HG03571 (cell line): ENCODE data around the gene HIP1R.

Source experiments
- ATAC-seq: cut with Tn5 transposase; IDR thresholded peaks from one replicate; pipeline ENCODE4 v1.9.1; 2021; ENCODE audit not compliant: unreplicated experiment

Gene HIP1R

DNA sequence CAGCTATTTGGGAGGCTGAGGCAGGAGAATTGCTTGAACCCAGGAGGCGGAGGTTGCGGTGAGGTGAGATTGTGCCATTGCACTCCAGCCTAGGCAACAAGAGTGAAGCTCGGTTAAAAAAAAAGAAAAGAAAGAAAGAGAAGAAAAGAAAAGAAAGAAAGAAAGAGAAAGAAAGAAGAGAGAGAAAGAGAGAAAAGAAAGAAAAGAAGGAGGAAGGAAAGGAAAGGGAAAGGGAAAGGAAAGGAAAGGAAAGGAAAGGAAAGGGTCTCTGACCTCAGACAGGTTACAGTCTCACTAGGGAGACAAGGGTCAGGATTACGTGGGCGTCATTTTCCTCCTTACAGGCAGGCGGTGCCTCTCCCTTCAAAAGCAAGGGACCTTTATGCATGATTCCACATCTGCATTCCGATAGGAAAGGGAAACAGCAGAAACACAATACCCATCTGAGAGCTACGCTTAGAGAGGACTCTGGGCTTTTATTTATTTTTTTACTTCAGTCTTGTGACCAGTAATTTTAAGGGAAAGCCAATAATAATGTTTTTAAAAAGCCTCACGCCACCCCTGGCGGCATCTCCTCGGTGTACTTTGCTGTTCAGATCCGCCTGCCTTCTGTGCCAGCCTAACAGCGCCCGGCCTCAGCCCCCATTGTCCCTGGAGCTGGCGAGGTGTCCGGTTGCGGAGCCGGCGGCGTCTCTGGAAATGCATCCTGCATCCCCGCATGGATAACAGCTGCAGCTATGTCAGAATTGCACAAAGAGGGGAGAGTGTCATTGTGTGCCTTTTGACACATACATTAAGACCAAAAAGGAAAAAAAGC, 945 bp upstream of the HIP1R start:
- no peak for ATAC-seq

- ATAC-seq, result no peak
Measured at GRCh38 chr12:122835750-122836026, 431 bp downstream of the HIP1R start.

DNA sequence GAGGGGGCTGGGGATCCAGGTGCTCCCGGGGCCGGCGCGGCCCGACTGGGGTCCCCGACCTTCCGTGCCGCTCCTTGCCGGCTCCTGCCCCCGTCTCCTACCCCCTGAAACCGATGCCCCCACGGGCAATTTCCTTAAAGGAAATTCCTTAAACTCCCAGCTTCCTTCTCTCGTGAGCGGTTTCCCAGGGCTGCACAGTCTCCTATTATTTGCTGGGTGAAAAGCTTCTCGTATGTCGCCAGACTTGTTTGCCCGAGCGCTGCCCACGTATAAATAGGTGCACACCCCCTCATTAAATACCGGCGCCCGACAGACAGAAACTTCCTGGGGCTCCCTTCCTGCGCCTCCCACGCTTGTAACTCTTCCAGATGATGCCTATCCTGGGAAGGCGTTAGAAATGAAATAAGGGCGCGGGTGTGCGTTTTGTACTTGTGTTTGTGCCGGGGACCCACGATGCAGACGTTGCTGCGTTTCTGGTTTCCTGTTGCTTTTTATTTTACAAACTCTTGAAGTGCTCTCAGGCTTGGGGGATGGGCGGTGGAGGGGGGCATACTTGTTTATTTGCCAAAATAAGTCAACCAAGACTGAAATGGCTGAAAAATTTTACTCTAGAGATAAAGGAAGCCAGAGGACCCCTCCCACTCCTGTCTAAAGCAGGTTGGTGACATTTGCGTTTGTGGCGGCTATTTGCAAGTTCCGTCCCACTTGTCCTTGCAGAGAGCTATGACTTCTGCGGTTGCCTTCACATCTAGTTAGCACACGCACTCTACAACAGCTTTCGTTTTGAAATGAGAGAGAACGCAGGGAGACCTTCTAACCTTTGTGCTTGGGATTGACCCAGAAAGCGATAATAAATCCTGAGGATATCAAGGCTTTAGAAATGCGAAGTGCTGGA, 1.0 kb downstream of the HIP1R start:
- no peak for ATAC-seq

GRCh38 chr12:122837306-122838265, 2.3 kb downstream of the HIP1R start:
- ATAC-seq, result no peak

- no peak for ATAC-seq
Measured at GRCh38 chr12:122838841-122839240, 3.6 kb downstream of the HIP1R start.

DNA sequence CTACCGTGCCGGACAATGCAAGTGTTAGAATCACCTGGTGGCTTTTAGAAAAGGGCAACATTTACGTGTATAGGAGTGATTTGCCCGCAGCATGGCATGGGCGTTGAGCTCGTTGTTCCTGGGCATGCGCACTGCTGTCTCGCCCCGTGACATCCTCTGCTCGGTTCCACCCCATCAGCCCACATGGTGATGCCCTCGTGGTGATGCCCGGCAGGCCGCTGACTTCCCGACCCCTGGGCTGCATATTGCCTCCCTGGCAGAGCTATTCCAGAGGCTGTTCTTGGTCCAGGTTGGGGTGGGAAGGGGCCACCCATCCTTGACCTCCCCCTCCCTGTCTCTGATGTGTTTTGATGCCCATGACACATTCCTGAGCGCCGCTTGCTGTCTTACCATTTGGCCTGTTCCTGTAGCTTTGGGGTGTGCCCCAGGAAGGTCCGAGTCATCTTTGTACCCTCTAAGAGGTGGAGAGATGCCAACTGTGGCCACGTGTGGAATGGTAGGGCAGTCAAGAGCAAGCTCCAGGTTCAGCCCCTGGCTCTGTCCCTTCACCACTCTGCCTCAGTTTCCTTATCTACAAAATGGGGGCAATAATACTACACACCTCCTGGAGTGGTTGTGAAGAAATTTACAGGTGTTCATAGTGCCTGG, 4.8 kb downstream of the HIP1R start:
- no peak for ATAC-seq

DNA sequence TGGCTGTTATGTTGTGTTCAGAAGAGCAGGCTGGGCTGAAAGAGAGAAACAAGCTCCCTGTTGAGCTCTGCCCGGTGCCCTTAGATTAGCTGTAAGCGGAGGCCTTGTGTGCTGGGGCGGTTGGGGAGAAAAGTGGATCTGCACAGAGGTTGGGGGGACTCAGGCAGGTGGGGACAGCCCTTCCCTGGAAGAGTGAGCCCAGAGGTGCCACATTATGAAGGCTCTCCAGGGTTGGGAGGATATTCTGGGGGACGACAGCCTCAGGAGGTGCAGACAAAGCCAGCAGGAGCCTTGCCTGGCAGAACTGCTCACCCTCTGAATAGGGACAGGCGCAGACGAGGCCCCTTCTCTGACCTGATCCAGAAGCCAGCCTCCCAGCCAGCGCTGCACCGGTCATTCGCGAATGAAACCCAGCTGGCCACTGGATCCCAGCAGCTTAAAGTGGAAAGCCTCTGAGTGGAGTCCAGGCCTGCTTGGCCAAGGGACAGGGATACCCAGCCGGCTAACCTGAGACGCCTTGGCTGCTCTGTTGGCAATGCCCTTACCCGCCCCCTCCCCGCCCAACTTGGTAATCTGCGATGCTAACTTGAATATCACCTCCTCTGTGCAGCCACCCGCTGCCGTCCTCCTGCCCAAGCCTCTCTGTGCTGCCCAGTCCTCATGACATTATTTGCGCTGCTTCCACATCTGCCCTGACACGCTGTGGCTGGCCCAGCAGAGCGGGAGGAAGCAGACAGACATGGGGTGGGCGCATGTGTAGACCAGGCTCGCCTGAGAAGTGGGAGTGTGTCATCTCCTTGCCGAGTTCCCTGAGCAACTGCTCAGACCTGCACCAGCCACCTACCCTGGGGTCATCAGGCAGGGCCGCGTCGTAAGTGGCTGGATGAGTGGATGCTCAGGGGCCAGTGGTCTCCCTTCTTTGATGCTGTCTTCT, 5.6 kb downstream of the HIP1R start:
- ATAC-seq, result no peak

DNA sequence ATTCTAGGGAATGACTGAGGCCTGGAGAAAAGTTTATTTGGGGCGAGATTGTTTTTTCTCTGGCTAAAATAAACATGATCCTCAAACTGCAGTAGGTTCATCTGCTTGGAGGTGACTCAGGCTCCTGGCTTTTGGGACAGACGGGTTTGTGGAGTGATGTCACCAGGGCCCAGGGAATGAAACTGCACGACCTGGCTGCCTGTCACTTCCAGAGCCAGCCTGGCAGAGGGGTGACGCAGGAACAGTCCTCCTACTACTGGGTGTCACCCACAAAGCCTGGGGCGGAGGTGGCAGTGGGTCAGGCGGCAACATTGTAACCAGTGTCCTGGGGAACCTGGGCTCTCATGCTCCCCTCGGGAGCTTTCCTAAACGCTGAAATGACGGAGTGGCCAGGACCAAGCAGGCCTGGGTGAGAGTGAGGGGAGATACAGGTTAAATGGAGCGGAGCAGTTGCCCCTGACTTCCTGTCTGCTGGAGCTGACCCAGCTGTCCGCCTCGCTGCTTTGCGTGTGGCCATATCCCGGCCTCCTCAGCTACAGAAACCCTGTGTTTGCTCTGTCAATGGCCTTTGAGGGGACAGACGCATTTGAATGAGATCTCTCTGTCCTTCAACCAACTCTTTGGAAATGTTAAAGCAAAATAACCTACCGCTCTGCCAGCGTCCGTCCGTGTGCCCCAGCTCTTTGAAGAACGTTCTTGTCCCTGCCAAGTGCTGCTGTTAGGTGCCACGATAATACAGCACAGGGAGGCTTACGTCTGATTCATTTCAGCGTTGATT, 6.5 kb downstream of the HIP1R start:
- no peak for ATAC-seq

DNA sequence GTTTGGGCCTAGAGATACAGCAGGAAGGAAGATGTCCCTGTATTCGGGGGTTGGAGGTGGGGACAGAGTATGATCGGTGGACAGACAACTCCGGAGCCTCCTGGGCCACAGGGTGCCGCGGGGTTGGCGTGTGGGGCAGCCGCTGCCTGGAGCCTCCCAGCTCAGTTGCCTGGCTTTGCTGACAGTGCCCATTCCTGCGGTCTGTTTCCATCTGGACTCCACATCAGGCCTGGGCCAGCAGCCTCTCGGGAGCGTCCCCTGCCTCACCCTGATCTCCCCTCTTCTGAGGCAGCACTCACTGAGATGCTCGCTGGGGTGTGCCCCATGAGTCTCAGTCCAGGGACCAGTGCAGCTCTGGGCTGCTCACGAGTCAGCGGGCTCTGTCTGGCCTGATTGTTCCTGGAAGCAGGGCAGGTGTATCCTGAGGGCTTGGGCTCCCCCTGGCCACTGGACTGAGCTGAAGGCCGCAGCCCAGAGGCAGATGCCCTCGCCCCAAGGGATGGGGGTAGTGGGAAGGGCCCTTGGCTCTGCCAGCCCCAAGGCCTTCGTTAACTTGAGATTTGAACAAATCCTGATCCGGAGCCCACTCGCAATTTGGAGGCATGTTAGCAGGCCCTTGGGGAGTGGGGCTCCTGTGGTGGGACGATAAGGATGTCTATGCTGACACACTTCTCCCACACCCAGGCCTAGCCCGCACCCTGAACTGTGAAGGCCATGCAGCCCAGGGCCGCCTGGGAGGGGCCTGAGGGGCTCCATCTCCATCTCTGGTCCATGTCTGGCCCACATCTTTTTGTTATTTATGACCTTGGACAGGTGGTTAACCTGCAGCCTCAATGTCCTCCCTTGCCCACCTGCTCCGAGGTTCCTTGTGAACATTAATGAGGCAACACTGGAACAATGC, 7.5 kb downstream of the HIP1R start:
- ATAC-seq, result no peak

DNA sequence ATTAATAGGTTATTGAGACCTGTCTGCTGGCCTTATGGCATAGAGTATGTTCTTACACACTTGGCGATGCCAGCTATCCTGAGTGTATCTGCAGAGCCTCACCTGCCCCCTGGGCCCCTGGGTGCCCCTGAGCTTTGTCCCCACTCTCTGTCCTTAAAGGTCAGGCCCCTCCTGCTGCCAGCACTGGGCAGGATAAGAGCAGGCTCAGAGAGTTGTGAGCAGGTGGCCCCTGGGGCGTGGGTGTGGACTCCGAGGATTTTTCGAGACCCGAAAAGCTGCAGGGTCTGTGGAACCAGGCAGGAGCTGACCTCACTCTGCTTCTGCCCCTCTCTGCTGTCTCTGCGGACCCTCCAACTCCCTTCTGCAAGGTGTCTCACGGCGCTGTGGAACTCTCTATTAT, 8.2 kb downstream of the HIP1R start:
- ATAC-seq, result no peak

DNA sequence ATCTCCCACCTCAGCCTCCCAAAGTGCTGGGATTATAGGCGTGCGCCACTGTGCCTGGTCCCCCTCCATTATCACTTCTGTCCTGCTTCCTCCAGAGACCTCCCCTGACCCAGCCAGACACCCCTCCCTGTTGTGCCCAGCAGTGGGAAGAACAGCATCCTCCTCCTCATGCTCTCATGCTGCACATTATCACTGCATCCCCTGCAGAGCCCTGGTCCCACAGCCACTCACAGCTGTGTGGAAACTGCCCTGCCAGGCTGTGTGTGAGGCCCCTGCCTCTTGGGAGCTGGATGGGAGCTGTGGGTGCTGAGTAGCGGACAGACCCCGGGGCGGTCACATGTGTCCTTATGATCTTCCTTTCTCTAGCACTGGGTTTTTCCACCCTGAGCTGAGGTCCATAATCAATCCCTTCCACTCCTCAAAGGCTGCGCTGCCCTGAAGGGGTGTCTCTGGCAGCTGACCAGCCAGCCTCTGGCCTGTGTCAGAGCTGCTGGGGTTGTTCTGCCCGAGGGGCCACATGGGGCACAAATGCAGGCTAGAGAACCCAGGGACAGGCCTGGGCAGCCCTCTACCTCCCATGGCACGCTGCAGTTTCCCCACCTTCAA, 9.2 kb downstream of the HIP1R start:
- ATAC-seq, result no peak

DNA sequence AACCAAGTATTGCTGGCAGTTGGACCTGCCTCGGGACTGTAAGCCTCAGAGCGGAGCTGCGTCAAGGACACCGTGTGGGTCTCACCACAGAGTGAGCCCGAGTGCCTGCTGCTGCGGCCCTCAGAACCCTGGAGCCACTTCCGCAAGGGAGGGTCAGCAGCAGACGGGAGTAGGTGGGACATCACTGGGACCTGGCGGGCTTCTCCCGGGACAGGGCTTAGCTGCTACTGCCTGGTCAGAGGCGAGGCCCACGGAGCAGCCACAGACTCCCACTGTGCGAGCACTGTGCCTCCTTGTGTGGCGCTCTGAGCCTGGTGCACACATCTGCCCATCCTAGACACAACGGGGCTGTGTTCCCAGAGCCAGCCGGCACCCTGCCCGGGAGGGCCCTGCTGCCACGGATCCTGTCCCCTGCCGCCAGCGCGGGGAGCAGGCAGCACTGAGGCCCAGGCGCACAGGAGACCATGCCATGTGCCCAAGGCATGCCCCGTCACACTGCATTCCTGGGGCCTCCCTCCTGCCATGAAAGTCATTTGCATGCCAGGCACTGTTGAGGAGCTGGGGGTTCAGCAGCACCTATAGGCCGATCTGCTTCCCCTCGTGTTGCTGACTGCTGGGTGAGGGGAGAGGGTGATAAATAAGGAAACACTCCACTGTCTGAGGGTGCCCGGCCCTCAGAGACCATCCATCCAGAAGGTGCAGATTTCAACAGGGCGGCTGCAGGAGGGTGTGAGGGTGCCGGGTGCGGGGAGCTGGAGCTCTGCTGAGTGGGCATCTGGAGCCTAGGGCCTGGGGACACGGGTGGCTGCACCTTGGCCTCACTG, 10.0 kb downstream of the HIP1R start:
- ATAC-seq, result no peak

- no peak for ATAC-seq
Measured at GRCh38 chr12:122845865-122846621, 10.8 kb downstream of the HIP1R start.

GRCh38 chr12:122846622-122847515, 11.6 kb downstream of the HIP1R start:
- no peak for ATAC-seq

DNA sequence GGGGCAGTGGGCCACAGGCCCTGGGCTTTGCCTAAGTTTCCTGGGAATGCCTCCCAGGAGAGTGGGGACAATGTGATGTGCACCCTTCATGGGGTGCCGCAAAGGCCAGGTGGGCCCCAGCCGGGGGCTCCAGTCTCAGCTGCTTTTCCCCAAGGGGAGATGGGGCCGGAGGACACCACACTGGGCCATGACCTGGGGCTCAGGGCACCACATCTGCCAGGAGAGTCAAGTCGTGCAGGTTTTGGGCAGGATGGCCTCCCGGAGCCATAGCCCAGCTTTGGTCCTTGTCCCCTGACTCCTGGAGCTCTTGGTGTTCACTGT, 12.2 kb downstream of the HIP1R start:
- ATAC-seq, result no peak
